Measurements from ENCODE around the gene CD80. TPM values are rescaled to one million over a fixed set of nuclear protein-coding genes. Genes with fewer than 3 reads are reported as not detected.

CD80 gene
- total and polyA plus RNA-seq, 10 of the 15 experiments (the other 5 are each of a cell fraction or from before 2014, with no cell fraction given): 41.4 to 137 (median 58.1) TPM

DNA sequence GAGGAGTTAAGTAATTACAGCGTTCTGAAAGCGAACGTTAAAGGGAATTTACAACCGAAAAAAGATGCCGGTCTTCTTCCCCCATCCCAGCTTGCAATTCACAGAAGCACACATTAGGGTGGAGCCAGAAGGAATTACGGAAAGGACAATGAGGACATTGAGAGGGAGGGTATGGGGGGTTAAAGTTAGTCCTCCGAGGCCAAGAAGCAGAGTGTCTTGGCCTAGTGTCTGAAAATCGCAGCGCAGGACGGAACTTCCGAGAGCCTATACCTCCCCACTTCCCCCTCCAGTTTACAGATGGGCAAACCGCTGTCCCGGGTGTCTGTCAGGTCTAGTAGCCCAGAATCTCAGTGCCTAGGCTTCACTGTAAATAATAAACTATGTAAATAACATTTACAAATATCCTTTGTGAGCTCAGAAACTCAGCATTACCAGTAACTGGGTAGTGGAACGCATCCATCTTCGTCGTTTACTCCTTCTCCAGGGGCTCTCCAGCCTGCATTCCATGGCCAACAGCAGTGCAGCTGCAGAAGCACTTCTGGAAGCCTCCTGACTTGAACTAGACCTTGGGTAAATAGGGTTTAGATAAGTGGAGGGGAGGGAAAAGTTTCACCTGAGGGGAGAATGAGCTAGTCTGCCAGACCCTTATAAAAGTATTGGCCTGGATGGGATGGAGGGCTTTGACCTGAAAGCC is 20.8 kb upstream of the CD80 start (continued):
- no peak for TF ChIP-seq SMARCA5 (IDR thresholded peaks at IDR 0.05)
- TF ChIP-seq NR2F1 (conservative IDR thresholded peaks at IDR 0.05): no peak
- TF ChIP-seq SMAD1 (IDR thresholded peaks at IDR 0.05; ENCODE audit: low read depth, partially characterized antibody): peak; percentile 25
- 0 out of 2 replicates have a peak, but pooled peaks have one; percentile 43 for TF ChIP-seq MAX (IDR thresholded peaks at IDR 0.05; ENCODE audit: low read depth, low read length)
- no peak for TF ChIP-seq HCFC1 (IDR thresholded peaks at IDR 0.05; ENCODE audit: low read length)
- peak; percentile 35 for TF ChIP-seq ZBED1 (IDR thresholded peaks at IDR 0.05; ENCODE audit: borderline replicate concordance)
- TF ChIP-seq RFX5 (IDR thresholded peaks at IDR 0.05; ENCODE audit: low read depth, low read length): no peak
- 0 out of 2 replicates have a peak, but pooled peaks have one; percentile 1 for TF ChIP-seq IKZF1 (conservative IDR thresholded peaks at IDR 0.05)
- no peak for TF ChIP-seq ATF7 (IDR thresholded peaks at IDR 0.05; ENCODE audit: low read depth)
- TF ChIP-seq IKZF2 (IDR thresholded peaks at IDR 0.05): no peak; a peak in 1 of 4 replicates
- no peak for TF ChIP-seq PBX3 (IDR thresholded peaks at IDR 0.05; ENCODE audit: insufficient replicate concordance, low read depth, low read length)
- TF ChIP-seq CBX5 (IDR thresholded peaks at IDR 0.05; ENCODE audit: low read depth): 0 out of 2 replicates have a peak, but pooled peaks have one; percentile 5
- no peak for TF ChIP-seq CHD4 (IDR thresholded peaks at IDR 0.05)
- peak; percentile 16 for TF ChIP-seq MEF2B (IDR thresholded peaks at IDR 0.05; ENCODE audit: partially characterized antibody, poor library complexity, severe bottlenecking)
- no peak for TF ChIP-seq USF2 (IDR thresholded peaks at IDR 0.05; ENCODE audit: borderline replicate concordance, low read depth, low read length)
- 0 out of 2 replicates have a peak, but pooled peaks have one; percentile 28 for TF ChIP-seq RUNX3 (IDR thresholded peaks at IDR 0.05; ENCODE audit: low read length)
- no peak for TF ChIP-seq NRF1 (conservative IDR thresholded peaks at IDR 0.05; ENCODE audit: low read depth, low read length)
- no peak for TF ChIP-seq BMI1 (IDR thresholded peaks at IDR 0.05; ENCODE audit: borderline replicate concordance)
- peak; percentile 63; the same call in 1 of the 2 replicates for TF ChIP-seq STAT3 (IDR thresholded peaks at IDR 0.05; ENCODE audit: low read depth, low read length)
- no peak for TF ChIP-seq SUZ12 (IDR thresholded peaks at IDR 0.05; ENCODE audit: unreplicated experiment)
- TF ChIP-seq, protein P1, sequence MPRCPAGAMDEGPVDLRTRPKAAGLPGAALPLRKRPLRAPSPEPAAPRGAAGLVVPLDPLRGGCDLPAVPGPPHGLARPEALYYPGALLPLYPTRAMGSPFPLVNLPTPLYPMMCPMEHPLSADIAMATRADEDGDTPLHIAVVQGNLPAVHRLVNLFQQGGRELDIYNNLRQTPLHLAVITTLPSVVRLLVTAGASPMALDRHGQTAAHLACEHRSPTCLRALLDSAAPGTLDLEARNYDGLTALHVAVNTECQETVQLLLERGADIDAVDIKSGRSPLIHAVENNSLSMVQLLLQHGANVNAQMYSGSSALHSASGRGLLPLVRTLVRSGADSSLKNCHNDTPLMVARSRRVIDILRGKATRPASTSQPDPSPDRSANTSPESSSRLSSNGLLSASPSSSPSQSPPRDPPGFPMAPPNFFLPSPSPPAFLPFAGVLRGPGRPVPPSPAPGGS (IDR thresholded peaks at IDR 0.05; ENCODE audit: borderline replicate concordance, insufficient read depth, low read depth, low read length, poor library complexity, severe bottlenecking): no peak
- no peak for TF ChIP-seq ASH2L (IDR thresholded peaks at IDR 0.05; ENCODE audit: borderline replicate concordance, low read depth)
- TF ChIP-seq FOS (IDR thresholded peaks at IDR 0.05; ENCODE audit: borderline replicate concordance, extremely low read depth, insufficient read length): no peak
- TF ChIP-seq ZNF592 (IDR thresholded peaks at IDR 0.05): no peak
